H1 (cell line): ENCODE measurements around the gene PCGF6. TPM values are rescaled to one million over a fixed set of nuclear protein-coding genes. Genes with fewer than 3 reads are reported as not detected.

Experiments used
- HDAC2 ChIP-seq, 2 experiments: fragments of 300-600 bp in 1 of 2; sonication (generic) in 1 of 2; IDR thresholded peaks; 2 replicates each; pipeline ENCODE4 v1.6.1; 2011 to 2012; ENCODE audit warnings: low read depth in 2 of 2, low read length in 2 of 2, mild to moderate bottlenecking in 2 of 2, moderate library complexity in 2 of 2, borderline replicate concordance in 1 of 2, inconsistent platforms in 1 of 2
- MAX ChIP-seq: IDR thresholded peaks from 2 replicates; pipeline ENCODE4 v1.6.1; 2012; ENCODE audit warnings: inconsistent platforms
- PHF8 ChIP-seq: fragments of 200-600 bp; sonication (generic); conservative IDR thresholded peaks from 2 replicates; pipeline ENCODE4 v1.7.1; 2012; ENCODE audit warnings: low read depth, mild to moderate bottlenecking, inconsistent platforms, low read length, moderate library complexity
- RBBP5 ChIP-seq: IDR thresholded peaks from 2 replicates; pipeline ENCODE4 v1.7.1; 2012; ENCODE audit warnings: low read depth, mild to moderate bottlenecking, inconsistent platforms, low read length, moderate library complexity, borderline replicate concordance
- RFX5 ChIP-seq: IDR thresholded peaks from 2 replicates; pipeline ENCODE4 v1.6.1; 2011; ENCODE audit warnings: low read depth, low read length, improper control_type of control experiment, borderline replicate concordance
- SIN3A ChIP-seq, 2 experiments: IDR thresholded peaks in 1 of 2; conservative IDR thresholded peaks in 1 of 2; 2 replicates each; pipeline ENCODE4 v1.6.1; 2011 to 2012; ENCODE audit warnings: low read length in 2 of 2, improper control_type of control experiment in 1 of 2, low read depth in 1 of 2, mild to moderate bottlenecking in 1 of 2
- TAF1 ChIP-seq: IDR thresholded peaks from 2 replicates; pipeline ENCODE4 v1.6.1; 2011; ENCODE audit warnings: mild to moderate bottlenecking, low read depth, low read length
- polyA plus RNA-seq, 7 experiments: library from polyadenylated mRNA; depleted of rRNA in 3 of 7; stranded (reverse) in 5 of 7; unstranded in 2 of 7; fragments of >200 nt in 5 of 7; fragments of 200-250 nt in 2 of 7; gene quantifications; 1 replicate in 5 of 7; 2 replicates in 1 of 7; 4 replicates in 1 of 7; pipeline versions ENCODE4 v1.2.1 to v1.2.3, GENCODE V29; 2011 to 2013; ENCODE audit warnings: missing spikeins in 2 of 7, mixed read lengths in 2 of 7
- total RNA-seq: library from RNA; stranded (reverse); fragmentation: NEBNext Ultra II Directional; extraction: Animal tissue kit (Norgen Biotek cat#: 25700); gene quantifications from 2 replicates; pipeline ENCODE4 v1.2.1, GENCODE V29; 2021
- TF ChIP-seq, protein P1 (sequence below): IDR thresholded peaks from 2 replicates; pipeline ENCODE4 v1.6.1; 2012; ENCODE audit warnings: inconsistent platforms

Gene PCGF6
- total and polyA plus RNA-seq, 2 of the 8 experiments (the other 6 are each of a cell fraction or from before 2014, with no cell fraction given): 6.9 to 18.6 TPM

- TF ChIP-seq RBBP5 (peak; percentile 87), RFX5 (no peak), PHF8 (peak; percentile 55; the same call in 1 of the 2 replicates), TAF1 (peak; percentile 47; the same call in 1 of the 2 replicates), SIN3A (conservative IDR thresholded peaks at IDR 0.05 in 1 of 2, IDR thresholded peaks at IDR 0.05 in 1 of 2; ENCODE audit: low read depth in 1 of 2, low read length in 2 of 2) (peak in 1 of 2 experiments; percentile 50; a peak in 1 of 4 replicates), HDAC2 (IDR thresholded peaks at IDR 0.05; ENCODE audit: borderline replicate concordance in 1 of 2, low read depth in 2 of 2, low read length in 2 of 2) (peak in 1 of 2 experiments; percentile 40; a peak in 1 of 4 replicates), MAX (peak; percentile 57; the same call in 1 of the 2 replicates)
- TF ChIP-seq, protein P1, sequence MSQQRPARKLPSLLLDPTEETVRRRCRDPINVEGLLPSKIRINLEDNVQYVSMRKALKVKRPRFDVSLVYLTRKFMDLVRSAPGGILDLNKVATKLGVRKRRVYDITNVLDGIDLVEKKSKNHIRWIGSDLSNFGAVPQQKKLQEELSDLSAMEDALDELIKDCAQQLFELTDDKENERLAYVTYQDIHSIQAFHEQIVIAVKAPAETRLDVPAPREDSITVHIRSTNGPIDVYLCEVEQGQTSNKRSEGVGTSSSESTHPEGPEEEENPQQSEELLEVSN: peak; percentile 82
- TF ChIP-seq, all 59 proteins: peak for 15
These were observed 73.8 kb downstream of the PCGF6 start, which contains the start of gene INA (continued) for GRCh38 chr10:103276896-103277712.
